GM21381 (cell line): ENCODE measurements around the gene TM4SF20.

Experiments used
- ATAC-seq: cut with Tn5 transposase; IDR thresholded peaks from one replicate; pipeline ENCODE4 v1.9.1; 2021; ENCODE audit warnings: mild to moderate bottlenecking, moderate library complexity; ENCODE audit not compliant: unreplicated experiment

The TM4SF20 gene, protein sequence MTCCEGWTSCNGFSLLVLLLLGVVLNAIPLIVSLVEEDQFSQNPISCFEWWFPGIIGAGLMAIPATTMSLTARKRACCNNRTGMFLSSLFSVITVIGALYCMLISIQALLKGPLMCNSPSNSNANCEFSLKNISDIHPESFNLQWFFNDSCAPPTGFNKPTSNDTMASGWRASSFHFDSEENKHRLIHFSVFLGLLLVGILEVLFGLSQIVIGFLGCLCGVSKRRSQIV

DNA sequence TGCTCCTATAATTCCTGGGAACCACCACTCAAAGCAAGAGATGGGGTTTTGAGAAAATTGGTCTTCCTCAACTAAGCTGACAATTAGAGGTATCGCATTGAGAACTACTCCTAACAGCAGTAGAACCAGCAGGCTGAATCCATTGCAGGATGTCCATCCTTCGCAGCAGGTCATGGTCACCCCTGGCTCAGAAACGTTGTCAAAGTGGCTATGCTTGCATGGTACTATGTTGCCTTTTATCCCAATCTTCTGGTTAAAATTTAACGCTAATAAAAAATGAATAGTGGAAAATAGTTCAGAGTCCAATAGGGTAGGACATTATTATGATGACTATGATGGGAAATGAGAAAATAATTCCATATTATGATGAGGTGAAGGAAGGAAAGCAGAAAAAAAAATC is at the start of gene TM4SF20:
Gene TM4SF20 (minus strand): TSS at position 212 of the 400 bp plus-strand sequence. CDS start 38 bp downstream, at position 174.
- no peak for ATAC-seq

DNA sequence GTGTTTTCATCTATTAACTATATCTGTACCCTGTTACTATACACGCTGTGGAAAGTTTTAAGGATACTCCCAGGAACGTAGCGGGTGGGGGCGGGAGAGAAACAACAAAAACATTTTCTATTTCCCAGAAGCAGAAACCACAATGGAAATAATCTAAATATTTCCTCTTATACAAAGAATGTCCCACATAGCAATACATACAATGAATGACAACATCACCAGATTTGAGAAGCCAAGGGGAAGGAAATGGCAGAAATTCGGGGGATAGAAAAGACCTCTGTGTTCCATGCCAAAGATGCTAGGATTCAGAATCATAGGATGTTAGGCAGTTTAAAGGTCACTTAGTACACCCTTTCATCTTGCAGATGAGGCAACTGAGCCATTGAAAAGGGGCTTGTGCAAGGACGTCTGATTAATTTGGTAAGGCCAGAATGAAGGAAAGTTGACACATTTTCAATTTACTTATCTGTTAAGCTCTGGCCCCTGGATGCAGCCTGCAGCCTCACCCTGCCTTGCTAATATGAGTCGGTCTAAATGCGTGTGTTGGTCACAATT is 49.7 kb upstream of the TM4SF20 start:
- ATAC-seq, result no peak

DNA sequence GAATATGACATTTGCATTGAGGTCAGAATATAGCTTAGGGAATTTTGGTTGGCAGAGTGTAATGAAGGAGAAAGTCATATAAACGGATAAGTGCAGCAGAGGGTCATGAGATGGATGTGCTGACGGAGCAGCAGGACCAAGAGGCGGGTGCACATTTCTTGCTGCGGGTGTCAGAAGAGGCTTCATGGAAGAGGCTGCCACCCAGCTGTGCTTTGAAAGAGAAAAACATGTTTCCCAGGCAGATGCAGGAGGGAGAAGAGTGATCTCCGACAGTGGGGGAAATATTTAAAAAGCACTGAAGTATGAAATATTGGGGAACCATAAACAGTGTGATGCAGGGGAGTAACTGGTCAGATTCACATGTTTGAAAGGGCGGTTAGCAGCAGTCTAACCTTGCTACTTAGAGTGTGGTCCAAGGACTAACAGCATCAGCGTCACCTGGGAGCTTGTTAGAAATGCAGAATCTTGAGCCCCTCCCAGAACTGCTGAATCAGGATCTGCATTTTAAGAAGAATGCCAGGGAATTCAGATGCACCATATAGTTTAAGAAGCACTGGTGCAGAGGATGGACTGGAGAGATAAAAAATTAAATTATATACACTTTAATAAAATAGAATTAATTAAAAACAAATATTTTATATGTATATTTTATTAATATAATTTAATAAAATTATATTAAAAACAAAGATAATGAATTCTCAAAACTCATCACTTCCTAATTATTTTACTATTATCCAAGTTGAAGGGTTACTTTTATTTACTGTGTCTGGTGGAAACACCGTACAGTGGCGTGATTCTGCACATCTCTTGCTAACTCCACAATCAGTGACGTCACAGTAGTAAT is 44.8 kb upstream of the TM4SF20 start:
- ATAC-seq, result no peak

DNA sequence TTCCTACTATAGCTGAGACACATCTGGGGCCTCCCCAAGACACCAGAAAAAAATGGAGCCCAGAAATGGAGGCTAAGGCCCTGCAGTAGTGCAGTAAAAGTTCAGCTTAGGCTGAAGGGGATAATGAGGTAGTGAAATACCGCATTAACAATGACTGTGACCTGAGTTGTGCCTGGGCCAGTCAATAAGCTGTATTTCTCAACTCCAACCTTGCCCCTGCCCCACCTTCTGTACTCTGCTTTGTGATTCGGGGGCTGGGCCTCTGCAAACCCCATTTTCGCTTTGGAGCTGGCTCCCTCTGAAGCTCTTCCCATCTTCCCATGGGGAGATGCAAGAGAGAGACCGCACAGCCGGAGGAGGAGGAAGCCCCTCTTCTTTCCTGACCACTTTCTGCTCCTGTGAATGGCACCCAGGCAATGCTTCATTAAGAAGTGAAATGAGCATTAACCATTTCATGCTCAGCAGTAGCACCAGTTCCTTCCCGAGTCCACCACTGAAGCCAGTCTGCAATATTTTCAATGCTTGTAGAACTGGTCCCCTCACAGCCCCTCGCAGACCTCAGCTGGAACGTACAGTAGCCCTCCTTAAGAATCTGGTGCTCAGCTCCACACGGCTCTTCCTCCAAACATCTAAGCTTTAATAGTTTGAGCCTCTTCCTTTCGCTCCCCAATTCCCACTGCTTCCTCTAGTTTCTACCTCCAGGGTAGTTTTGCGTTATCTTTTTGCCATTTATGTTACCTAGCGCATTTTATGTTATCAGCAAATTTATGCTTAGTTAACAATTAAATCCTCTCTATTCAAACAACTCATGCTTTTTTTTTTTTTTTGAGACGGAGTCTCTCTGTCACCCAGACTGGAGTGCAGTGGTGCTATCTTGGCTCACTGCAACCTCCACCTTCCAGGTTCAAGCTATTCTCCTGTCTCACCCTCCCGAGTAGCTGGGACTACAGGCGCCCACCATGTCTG is 41.3 kb upstream of the TM4SF20 start:
- ATAC-seq, result no peak

DNA sequence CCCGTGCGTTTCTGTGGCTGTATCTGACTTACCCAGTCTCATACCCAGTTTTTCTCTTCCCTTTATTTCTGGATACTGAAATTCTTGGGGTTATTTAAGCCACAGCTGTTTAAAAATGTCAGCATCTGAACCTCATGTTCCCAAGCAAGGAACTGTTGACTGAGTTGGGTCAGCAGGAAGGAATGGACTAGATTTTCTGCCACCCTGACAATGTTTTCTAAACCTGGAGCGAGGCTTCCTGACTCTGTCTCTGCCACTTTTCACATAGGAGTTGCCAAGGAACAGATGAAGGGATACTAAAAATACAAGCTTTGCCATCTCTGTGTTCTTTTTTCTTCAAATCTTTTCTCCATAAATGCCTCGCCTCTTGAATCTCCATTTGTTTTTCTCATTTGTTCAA is 37.6 kb upstream of the TM4SF20 start:
- no peak for ATAC-seq

DNA sequence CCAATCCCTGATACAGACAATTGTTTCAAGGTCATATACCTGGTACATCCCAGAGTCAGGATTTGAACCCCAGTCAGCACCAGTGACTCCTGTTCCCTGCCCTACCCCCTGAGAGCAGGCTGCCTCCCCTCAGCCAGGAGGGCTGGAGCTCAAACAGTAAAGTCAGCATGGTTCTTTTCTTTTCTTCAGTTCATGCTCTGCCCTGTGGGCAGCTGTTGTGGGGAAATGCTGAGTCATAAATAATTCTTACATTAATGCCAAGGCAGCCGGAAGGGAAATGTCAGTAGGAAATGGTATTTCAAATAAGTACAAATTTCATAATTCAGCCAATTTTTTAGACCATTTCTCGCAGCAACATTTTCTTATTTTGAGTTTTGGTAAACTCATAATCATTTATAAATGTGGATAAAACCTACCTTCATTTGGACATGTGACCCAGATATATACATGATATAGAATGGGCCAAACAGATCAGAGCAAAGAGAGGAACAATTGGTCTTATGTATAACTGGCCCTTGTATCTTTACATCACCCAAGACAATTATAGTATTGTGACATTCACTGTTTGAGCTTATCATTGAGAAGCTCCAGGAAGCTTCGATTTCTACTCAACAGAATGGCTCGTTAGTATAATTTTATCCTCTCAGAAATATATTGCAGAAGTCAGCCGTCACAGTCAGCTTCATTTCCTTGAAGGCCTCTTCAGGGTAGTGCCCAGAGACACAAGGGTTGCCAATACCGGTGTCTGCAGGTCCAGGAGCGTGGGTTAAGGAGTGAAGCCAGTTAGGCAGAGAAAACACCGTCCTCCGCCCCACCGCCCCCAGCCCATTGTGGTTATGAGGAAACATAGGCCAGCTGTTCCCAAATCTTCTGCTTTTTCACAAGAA is 36.7 kb upstream of the TM4SF20 start:
- ATAC-seq, result no peak

DNA sequence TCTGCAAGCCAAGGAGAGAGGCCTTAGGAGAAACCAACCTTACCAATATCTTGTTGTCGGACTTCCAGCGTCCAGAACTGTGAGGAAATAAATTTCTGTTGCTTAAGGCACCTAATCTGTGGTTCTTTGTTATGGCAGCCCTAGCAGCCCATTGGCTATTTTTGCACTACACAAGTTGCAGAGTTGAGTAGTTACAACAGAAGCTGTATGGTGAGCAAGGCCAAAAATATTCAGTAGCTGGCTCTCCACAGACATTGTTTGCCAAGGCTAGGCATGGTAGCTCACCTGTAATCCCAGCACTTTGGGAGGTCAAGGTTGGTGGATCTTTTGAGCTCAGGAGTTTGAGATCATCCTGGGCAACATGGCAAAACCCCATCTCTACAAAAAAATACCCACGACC is 35.7 kb upstream of the TM4SF20 start:
- no peak for ATAC-seq

DNA sequence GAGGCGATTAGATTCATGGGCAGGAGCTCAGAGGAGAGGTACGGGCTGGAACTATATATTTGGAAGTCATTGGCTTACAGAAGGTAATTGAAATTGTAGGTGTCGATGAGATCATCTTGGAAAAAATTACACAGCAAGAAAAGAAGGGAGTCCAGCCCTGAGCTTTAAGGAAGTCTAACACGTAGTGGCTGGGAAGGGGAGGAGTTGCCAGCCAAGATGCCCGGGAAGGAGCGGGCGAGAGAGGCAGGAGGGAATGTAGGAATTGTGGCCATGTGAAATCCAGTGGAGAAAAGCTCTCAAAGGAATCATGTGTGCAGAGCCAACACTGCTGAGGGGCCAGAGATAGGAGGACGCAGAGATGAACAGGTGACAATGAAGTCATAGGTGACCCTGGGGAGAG is 34.3 kb upstream of the TM4SF20 start:
- no peak for ATAC-seq

DNA sequence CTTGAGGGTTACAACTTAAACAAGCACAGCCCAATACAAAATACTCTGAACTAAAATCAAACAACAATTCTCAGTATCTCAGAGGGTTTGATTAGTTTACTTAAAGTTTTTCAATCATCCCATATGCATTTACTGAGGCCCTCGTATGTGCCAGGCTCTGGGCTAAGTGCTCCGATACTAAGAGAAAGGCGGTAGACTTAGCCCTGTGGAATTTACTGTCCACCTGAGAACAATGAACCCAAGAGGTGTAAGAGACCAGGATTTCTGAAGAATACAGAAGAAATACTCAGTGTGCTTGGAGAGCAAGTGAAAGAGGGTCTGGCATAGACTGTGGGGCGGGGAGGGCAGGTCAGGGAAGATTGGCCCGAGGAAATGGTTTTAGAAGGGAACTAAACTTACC is 33.8 kb upstream of the TM4SF20 start:
- no peak for ATAC-seq

DNA sequence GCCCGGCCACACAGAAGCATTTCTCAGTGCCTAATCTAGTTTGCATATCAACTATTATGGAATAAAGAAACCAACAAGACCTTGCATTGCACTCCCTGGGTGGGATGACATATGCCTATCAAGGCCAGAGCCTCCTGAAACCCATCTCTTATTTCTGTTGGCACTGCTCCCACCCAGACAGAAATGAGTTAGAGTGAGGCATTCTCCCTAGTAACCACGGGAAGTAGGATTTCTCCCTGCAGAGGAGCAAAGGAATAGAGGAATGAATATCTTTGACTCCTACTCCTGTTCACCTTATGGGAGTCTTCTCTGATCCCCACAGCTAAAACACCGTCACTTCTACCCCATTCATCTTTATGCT is 32.9 kb upstream of the TM4SF20 start:
- no peak for ATAC-seq

DNA sequence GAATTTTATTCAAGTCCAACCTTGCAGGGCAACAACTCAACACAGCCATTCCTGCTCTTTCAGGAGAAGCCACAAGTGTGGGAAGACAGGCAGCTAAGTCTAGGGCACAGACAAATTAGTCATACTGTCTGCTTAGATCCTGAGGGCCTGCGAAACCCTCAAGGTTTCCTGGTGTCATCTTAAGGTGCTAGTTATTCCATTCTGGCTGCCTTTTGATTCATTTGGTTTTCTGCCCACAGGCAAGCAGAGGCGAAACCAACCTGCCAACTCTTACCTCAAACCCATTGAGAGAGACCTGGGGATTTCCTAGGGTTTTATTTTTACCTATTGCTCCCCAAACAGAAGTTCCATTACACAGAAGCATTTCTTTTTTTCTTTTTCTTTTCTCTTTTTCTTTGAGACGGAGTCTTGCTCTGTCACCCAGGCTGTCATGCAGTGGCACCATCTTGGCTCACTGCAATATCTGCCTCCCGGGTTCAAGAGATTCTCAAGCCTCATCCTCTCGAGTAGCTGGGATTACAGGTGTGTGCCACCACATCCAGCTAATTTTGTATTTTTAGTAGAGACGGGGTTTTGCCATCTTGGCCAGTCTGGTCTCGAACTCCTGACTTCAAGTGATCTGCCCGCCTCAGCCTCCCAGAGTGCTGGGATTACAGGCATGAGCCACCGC is 32.3 kb upstream of the TM4SF20 start:
- ATAC-seq, result peak; percentile 83

DNA sequence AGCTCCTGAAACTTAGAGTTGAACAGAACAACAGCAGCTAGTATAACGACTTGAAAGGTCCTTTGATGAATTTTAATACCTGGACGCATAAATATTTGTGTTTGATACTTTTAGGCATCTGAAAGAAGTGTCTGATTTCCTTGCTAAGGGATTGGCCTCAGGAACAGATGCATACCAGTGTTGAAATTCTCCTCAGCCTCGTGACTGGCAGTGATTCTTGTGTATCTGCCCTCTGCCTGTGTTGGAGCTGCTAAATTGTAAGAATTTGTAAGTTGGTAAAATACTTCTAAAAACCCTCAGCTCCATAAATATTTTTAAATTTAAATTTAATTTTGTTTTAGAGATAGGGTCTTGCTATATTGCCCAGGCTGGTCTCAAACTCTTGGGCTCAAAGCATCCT is 31.1 kb upstream of the TM4SF20 start:
- ATAC-seq, result no peak

DNA sequence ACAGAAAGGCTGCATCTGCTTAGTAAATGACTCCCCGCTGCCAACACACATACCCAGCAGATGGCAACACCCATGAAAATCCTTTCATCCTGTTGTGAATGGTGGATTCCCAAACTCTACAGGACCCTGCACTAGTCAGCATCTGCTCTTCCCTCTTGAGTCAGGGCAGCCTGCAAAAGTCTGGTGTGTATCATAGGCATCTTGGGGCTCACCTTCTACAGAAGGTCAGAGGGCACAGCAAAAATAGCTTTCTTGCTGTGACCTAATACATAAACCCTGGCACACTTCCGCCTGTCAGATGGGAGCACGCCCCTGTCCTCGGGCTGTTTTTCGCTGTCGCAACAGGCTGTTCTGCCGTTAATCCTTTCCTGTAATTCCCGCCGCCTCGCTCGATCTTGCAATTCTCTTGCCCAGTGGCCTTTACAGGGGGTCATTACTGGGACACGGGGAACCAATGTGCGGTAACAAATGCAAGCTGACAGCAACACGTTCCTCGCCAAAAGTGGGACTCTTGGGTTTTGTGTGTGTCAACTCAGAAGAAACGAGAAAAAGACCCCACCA is 28.6 kb upstream of the TM4SF20 start:
- ATAC-seq, result no peak

DNA sequence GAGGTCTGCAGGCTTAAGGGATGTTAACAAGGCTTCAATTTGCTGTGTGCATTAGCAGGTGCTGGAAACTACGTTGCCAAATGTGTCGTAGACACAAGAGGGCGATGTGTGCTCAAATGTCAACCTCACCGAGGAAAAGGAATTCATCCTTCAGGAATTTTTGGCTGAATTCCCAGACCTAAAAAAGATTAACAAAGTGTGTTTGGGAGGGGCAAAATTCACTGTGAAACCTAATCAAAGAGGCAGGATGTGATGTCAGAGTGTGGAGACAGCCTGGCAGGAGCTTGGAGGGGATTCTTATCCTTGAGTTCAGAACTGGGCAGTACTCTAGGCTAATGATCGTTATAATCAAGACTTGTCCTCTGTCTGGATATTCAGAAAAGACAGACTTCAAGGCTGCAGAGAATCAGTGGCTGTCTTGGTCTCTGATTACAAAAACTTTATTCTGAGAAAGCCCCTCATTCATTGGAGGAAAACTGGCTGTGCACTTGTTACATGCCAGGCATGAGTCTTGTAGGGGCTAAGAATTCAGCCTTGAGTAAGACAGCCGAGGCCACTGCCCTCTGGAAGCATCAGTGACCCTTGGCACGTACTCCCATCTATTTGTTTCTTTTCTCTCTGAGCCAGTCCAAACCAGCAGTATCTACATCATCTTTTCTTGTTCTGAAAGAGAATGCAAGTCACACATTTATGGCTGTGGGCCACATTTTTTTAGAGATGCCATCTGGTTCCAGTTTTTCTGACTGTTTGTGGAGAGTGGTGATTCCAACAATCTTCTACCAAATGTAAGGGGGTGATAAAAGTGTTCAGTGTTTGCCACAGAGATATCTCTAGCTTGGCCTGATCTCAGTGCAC is 27.3 kb upstream of the TM4SF20 start:
- peak; percentile 48 for ATAC-seq

DNA sequence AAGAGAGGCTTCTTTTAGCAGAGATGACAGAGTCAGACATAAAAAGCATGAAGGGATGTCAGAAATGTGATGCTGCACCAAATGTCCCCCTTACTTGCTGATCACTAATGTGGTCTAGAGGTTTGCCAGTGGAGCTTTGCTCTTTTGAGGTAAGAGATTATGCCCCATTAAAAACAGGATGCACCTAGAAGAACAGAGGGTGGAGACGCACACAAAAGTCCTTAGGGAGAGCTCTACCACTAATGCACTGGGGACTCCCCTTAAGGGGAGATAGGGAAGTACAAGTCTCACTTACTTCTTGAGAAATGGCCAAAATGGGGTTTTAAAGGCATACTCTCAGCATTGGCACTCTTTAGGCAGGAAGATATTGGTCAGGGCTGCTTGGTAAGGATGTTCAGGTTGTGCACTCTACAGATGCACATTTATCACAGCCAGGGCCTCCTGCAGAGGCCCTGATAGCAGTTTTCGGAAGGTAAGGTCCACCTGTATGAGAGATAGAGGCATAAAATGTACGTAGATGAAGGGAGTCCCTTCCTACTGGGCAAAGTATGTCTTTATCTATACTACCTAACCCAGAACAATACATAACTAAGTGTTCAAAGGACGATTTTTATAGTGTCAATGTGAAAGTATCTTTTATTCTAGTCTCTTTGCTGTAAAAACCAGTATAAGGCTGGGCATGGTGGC is 25.6 kb upstream of the TM4SF20 start:
- no peak for ATAC-seq

DNA sequence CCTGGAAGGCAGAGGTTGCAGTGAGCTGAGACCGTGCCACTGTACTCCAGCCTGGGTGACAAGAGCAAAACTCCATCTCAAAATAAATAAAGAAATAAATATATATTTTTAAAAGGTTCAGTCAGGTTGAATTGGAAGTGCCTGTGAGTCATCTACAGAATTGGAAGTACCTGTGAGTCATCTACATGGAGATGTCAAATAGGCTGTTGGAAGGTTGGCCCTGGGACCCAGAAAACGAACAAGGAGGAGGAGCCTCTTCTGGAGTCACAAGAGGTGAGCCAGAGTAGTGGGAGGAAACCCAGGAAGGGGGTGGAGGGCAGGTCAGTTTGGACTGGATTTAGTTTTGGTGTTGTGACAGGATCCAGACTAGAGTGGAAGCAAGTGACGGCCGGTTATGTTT is 23.9 kb upstream of the TM4SF20 start:
- no peak for ATAC-seq

DNA sequence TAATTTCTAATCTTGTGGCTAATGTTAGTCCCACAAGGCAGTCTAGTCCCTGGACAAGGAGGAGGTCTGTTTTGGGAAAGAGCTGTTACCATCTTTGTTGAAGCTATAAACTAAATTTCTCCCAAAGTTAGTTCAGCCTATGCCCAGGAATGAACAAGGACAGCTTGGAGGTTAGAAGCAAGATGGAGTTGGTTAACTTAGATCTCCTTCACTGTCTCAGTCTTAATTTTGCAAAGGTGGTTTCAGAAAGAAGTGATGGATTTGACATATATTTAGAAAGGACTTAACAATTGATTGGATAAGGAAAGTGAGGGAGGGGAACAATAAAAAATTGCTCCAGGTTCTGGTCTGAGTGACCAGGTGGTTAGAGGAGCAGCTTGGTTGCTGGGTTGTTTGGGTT is 23.2 kb upstream of the TM4SF20 start:
- no peak for ATAC-seq

DNA sequence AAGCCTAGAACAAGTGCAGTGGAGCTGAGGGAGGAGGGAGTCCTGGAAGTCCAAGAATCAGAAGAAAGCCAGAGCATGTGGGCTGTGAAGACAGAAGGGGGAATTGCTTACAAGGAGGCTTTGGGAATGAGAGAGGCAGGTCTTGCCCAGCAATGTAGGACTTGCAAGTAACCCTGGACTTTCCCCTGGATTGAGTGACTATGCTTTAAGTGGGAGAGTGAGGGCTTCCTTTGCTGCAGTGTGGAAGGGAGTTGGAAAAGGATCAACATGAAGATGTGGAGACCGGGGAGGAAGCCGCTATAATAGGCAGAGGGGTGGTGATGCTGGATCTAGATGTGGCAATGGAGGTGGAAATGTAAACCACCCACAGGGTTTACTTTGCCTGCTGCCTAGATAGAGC is 22.4 kb upstream of the TM4SF20 start:
- ATAC-seq, result no peak
